Activated CD4-positive, alpha-beta T cell treated with anti-CD3 and anti-CD28 coated beads, Interleukin-2, amount 50 U/mL, for 24 hours (primary cell): ENCODE results near the gene DLX3.

Source experiments
- DNase-seq, 2 donors: peaks; one replicate each; pipeline ENCODE4 v3.0.0-alpha.2; 2020; ENCODE audit warnings: low read depth in 1 of 2, low spot score in 1 of 2

The DLX3 gene

GRCh38 chr17:49973271-49973615 is 21.8 kb downstream of the DLX3 start:
- DNase-seq: no peak

GRCh38 chr17:49972486-49973270 is 22.3 kb downstream of the DLX3 start:
- no peak for DNase-seq

GRCh38 chr17:49971848-49972485 is 23.1 kb downstream of the DLX3 start:
- no peak for DNase-seq

GRCh38 chr17:49971199-49971847 is 23.7 kb downstream of the DLX3 start:
- DNase-seq: no peak

- DNase-seq: no peak
Observed at GRCh38 chr17:49970498-49970897, 24.5 kb downstream of the DLX3 start.

GRCh38 chr17:49969795-49970389 is 25.1 kb downstream of the DLX3 start:
- no peak for DNase-seq

- no peak for DNase-seq
Observed at GRCh38 chr17:49969134-49969759, 25.8 kb downstream of the DLX3 start, which contains the start of gene DLX4. DLX4 (plus strand) TSS chr17:49969190; CDS start chr17:49969469, 279 bp downstream.

- peak; percentile 48 to 57 for DNase-seq
Observed at GRCh38 chr17:49968405-49969133, 26.5 kb downstream of the DLX3 start.

- DNase-seq: no peak
Observed at GRCh38 chr17:49967621-49968404, 27.2 kb downstream of the DLX3 start.

GRCh38 chr17:49967205-49967604 is 27.8 kb downstream of the DLX3 start:
- DNase-seq: no peak

- DNase-seq: no peak
Observed at GRCh38 chr17:49966767-49967166, 28.3 kb downstream of the DLX3 start.

- DNase-seq: no peak
Observed at GRCh38 chr17:49965524-49965909, 29.5 kb downstream of the DLX3 start.

GRCh38 chr17:49964769-49965523 is 30.1 kb downstream of the DLX3 start:
- no peak for DNase-seq

- DNase-seq: no peak
Observed at GRCh38 chr17:49964303-49964768, 30.7 kb downstream of the DLX3 start.

- no peak for DNase-seq
Observed at GRCh38 chr17:49963626-49964302, 31.3 kb downstream of the DLX3 start.

- DNase-seq: no peak
Observed at GRCh38 chr17:49963309-49963625, 31.8 kb downstream of the DLX3 start.

- DNase-seq: no peak
Observed at GRCh38 chr17:49962599-49963308, 32.3 kb downstream of the DLX3 start.
